Heart left ventricle (tissue), 13 donors: ENCODE measurements around the gene FTCD.

ENCODE experiments used
- CTCF ChIP-seq, 12 donors: fragments of 200-600 bp; sonication (generic) in 4 of 12; IDR thresholded peaks; one replicate each; pipeline versions ENCODE4 v1.5.0 to v1.8.0; 2018 to 2022; ENCODE audit warnings: antibody characterized with exemption in 12 of 12, mild to moderate bottlenecking in 5 of 12
- POLR2A ChIP-seq, 2 donors: fragments of 450-650 bp; IDR thresholded peaks; one replicate each; pipeline ENCODE4 v1.6.1; 2017; ENCODE audit warnings: antibody characterized with exemption in 2 of 2, mild to moderate bottlenecking in 2 of 2, moderate library complexity in 2 of 2
- donor health status: ischemic (EF 13 %, LVEDD 7.1; RV severe dilation, severe dysfunction).
- donor health status: DM: no; HTN: yes; CAD: no.
- donor health status: DM: no; HTN: no; CAD: no.
- donor health status: ischemic (EF 25% LVEDD 6.9; RV normal size, moderate dysfunction).
- donor health status: ischemic (EF 25% LVEDD 5.7; RV mildly dilated, moderate dysfunction).
- donor health status: ischemic (EF 35%, LVEDD 5.7; RV mildly dilated, moderate dysfunction).
- donor health status: nonischemic (EF 11% LVEDD 7.7; RV severe dilation, severe dysfunction).
- donor health status: DM: yes; HTN: yes; CAD: no.
- donor health status: PGD.
- donor health status: ischemic (EF 29% LVEDD 5.4; RV normal size, mild dysfunction).
- donor health status: nonischemic (EF 23%, LVEDD 6.1; RV moderate dilation, normal function).

DNA sequence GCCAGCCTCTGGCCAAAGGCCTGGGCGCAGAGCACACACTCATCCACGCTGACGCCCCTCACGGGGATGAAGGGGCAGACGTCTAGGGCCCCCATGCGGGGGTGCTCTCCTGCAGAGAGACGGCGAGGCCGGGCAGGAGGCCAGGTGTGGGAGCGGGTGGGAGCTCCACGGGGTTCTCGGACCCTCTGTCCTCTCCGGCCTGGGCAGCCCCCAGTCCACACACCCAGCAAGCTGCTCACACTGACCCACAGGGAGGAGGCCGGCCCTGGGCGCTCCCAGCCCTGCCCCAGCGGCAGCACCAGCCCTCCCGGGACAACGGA is 2.5 kb downstream of the FTCD start:
- TF ChIP-seq CTCF (IDR thresholded peaks at IDR 0.05) (no peak), POLR2A (IDR thresholded peaks at IDR 0.05) (no peak)
